ENCODE measurements around the gene KCNH6. TPM values are rescaled to one million over a fixed set of nuclear protein-coding genes. Genes with fewer than 3 reads are reported as not detected.

KCNH6 gene
- total RNA-seq, 1 donor from 2014 or later, result not detected

GRCh38 chr17:63531022-63531965, 8.1 kb downstream of the KCNH6 start:
- DNase-seq (ENCODE audit: low read depth, low spot score), result no peak

GRCh38 chr17:63533433-63534077, 10.4 kb downstream of the KCNH6 start:
- no peak for DNase-seq (ENCODE audit: low read depth, low spot score)

GRCh38 chr17:63534078-63534570, 11.0 kb downstream of the KCNH6 start:
- DNase-seq (ENCODE audit: low read depth, low spot score), result no peak

GRCh38 chr17:63534816-63535455, 11.8 kb downstream of the KCNH6 start:
- DNase-seq (ENCODE audit: low read depth, low spot score), result no peak

- no peak for DNase-seq (ENCODE audit: low read depth, low spot score)
Observed at GRCh38 chr17:63535640-63536039, 12.5 kb downstream of the KCNH6 start.

GRCh38 chr17:63537001-63537400, 13.8 kb downstream of the KCNH6 start:
- DNase-seq (ENCODE audit: low read depth, low spot score), result no peak

GRCh38 chr17:63537991-63538692, 15.0 kb downstream of the KCNH6 start:
- no peak for DNase-seq (ENCODE audit: low read depth, low spot score)

- DNase-seq (ENCODE audit: low read depth, low spot score), result no peak
Observed at GRCh38 chr17:63538693-63539595, 15.8 kb downstream of the KCNH6 start.

GRCh38 chr17:63540590-63540989, 17.4 kb downstream of the KCNH6 start:
- DNase-seq (ENCODE audit: low read depth, low spot score), result no peak

- DNase-seq (ENCODE audit: low read depth, low spot score), result no peak
Observed at GRCh38 chr17:63542218-63542545, 19.0 kb downstream of the KCNH6 start.

GRCh38 chr17:63542942-63543821, 20.0 kb downstream of the KCNH6 start:
- DNase-seq (ENCODE audit: low read depth, low spot score), result no peak

GRCh38 chr17:63543822-63544420, 20.8 kb downstream of the KCNH6 start:
- DNase-seq (ENCODE audit: low read depth, low spot score), result no peak

GRCh38 chr17:63544467-63545301, 21.5 kb downstream of the KCNH6 start:
- no peak for DNase-seq (ENCODE audit: low read depth, low spot score)

GRCh38 chr17:63546308-63547082, 23.3 kb downstream of the KCNH6 start:
- no peak for DNase-seq (ENCODE audit: low read depth, low spot score)

- no peak for DNase-seq (ENCODE audit: low read depth, low spot score)
Observed at GRCh38 chr17:63547083-63547523, 23.9 kb downstream of the KCNH6 start.

GRCh38 chr17:63549289-63549945, 26.3 kb downstream of the KCNH6 start:
- DNase-seq (ENCODE audit: low read depth, low spot score), result no peak

Data from pulmonary artery endothelial cell (primary cell).